ENCODE measurements around the gene KRTAP5-8. TPM values are rescaled to one million over a fixed set of nuclear protein-coding genes. Genes with fewer than 3 reads are reported as not detected.

The KRTAP5-8 gene
- total and polyA plus RNA-seq, 2 experiments from 2014 or later, result not detected

DNA sequence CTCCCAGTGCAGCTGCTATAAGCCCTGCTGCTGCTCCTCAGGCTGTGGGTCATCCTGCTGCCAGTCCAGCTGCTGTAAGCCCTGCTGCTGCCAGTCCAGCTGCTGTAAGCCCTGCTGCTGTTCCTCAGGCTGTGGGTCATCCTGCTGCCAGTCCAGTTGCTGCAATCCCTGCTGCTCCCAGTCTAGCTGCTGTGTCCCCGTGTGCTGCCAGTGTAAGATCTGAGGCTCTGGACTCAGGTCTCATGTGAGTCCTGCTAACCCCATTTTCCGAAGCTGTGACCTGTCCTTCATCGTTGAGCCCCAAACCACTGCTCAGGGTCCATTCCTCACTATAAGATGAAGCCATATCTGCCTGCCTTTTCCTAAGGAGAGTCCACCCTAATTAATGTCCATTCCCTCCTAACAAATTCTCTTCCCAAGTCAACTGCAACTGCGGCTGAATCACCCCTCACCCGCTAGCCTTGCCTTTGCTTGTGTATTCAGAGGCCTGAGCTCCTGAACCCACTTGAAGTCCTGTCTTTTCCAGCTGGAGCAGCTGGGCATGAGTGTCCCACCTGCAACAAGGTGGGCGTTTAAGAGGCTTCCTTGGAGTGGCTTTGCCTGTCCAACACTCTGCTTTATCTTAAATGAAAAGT, 10.1 kb upstream of the KRTAP5-8 start (continued):
- TF ChIP-seq EZH2 (IDR thresholded peaks at IDR 0.05; ENCODE audit: low read depth, unreplicated experiment), result no peak
- no peak for TF ChIP-seq NANOG (IDR thresholded peaks at IDR 0.05; ENCODE audit: borderline replicate concordance)
- TF ChIP-seq, protein P1, sequence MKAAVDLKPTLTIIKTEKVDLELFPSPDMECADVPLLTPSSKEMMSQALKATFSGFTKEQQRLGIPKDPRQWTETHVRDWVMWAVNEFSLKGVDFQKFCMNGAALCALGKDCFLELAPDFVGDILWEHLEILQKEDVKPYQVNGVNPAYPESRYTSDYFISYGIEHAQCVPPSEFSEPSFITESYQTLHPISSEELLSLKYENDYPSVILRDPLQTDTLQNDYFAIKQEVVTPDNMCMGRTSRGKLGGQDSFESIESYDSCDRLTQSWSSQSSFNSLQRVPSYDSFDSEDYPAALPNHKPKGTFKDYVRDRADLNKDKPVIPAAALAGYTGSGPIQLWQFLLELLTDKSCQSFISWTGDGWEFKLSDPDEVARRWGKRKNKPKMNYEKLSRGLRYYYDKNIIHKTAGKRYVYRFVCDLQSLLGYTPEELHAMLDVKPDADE (IDR thresholded peaks at IDR 0.05), result no peak
- no peak for TF ChIP-seq POLR2AphosphoS5 (IDR thresholded peaks at IDR 0.05; ENCODE audit: low read depth)
- no peak for TF ChIP-seq CREB1 (CRISPR knock-in tag; IDR thresholded peaks at IDR 0.05; ENCODE audit: low read depth)

DNA sequence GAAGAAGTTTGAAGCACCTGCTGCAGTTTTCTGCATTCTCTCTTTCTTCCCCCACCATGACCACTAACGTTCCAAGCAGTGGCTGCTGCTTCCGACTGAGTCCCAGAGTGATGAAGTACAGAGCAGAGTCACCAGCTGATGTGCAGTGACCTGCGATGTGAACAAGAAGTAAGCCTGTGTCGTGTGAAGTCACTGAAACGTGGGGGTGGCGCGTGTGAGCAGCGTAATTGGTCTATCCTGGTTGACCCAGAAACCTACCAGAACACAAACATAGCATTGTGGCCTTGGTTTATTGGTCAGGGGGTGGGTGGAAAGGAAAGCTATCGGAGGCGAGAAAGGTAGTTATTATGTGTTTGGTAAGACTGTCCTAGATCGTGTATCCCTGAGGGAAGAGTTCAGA, 7.2 kb upstream of the KRTAP5-8 start:
- Histone ChIP-seq H3F3A (replicated peaks; ENCODE audit: low read depth) (no peaks in the 10 kb centered on the region), H3K9me2 (ENCODE audit: insufficient read depth) (no peaks in the 10 kb centered on the region), H3K4me2 (no peak overlapping the region), H3K79me2 (replicated peaks; ENCODE audit: insufficient read depth) (no peaks in the 10 kb centered on the region), H4K20me1 (replicated peaks; ENCODE audit: insufficient read depth) (no peaks in the 10 kb centered on the region), H2AFZ (no peak overlapping the region), H3K27ac (ENCODE audit: low read depth) (no peak overlapping the region), H3K4me3 (no peak overlapping the region), H3K27me3 (ENCODE audit: insufficient read depth) (no peaks in the 10 kb centered on the region), H3K4me1 (ENCODE audit: insufficient read depth) (no peaks in the 10 kb centered on the region), H3K36me3 (ENCODE audit: insufficient read depth) (no peaks in the 10 kb centered on the region)
- peaks cover 2% of the 10 kb centered on the region for H3K27me3 Mint-ChIP-seq (ENCODE audit: insufficient read depth, low read depth, poor library complexity)
- ATAC-seq, result no peak
- no peaks in the 10 kb centered on the region for H3K9me3 Mint-ChIP-seq
- peaks cover 2% of the 10 kb centered on the region; the same call in 1 of the 3 replicates for H3K4me1 Mint-ChIP-seq
- H3K36me3 Mint-ChIP-seq (ENCODE audit: low read depth), result no peaks in the 10 kb centered on the region
- DNase-seq (ENCODE audit: low spot score), result no peak
- H3K27ac Mint-ChIP-seq, result no peak overlapping the region
- H3K4me3 Mint-ChIP-seq, result no peak overlapping the region
- TF ChIP-seq JUNB (IDR thresholded peaks at IDR 0.05; ENCODE audit: unreplicated experiment) (no peak), ZNF114 (CRISPR knock-in tag; IDR thresholded peaks at IDR 0.05) (no peak), EZH2 (IDR thresholded peaks at IDR 0.05; ENCODE audit: low read depth, unreplicated experiment) (no peak), EZH2phosphoT487 (IDR thresholded peaks at IDR 0.05; ENCODE audit: unreplicated experiment) (no peak), NANOG (IDR thresholded peaks at IDR 0.05; ENCODE audit: borderline replicate concordance) (no peak), POLR2AphosphoS5 (IDR thresholded peaks at IDR 0.05; ENCODE audit: low read depth) (no peak), ZNF331 (CRISPR knock-in tag; IDR thresholded peaks at IDR 0.05; ENCODE audit: low read depth) (no peak)
- TF ChIP-seq, protein P2, sequence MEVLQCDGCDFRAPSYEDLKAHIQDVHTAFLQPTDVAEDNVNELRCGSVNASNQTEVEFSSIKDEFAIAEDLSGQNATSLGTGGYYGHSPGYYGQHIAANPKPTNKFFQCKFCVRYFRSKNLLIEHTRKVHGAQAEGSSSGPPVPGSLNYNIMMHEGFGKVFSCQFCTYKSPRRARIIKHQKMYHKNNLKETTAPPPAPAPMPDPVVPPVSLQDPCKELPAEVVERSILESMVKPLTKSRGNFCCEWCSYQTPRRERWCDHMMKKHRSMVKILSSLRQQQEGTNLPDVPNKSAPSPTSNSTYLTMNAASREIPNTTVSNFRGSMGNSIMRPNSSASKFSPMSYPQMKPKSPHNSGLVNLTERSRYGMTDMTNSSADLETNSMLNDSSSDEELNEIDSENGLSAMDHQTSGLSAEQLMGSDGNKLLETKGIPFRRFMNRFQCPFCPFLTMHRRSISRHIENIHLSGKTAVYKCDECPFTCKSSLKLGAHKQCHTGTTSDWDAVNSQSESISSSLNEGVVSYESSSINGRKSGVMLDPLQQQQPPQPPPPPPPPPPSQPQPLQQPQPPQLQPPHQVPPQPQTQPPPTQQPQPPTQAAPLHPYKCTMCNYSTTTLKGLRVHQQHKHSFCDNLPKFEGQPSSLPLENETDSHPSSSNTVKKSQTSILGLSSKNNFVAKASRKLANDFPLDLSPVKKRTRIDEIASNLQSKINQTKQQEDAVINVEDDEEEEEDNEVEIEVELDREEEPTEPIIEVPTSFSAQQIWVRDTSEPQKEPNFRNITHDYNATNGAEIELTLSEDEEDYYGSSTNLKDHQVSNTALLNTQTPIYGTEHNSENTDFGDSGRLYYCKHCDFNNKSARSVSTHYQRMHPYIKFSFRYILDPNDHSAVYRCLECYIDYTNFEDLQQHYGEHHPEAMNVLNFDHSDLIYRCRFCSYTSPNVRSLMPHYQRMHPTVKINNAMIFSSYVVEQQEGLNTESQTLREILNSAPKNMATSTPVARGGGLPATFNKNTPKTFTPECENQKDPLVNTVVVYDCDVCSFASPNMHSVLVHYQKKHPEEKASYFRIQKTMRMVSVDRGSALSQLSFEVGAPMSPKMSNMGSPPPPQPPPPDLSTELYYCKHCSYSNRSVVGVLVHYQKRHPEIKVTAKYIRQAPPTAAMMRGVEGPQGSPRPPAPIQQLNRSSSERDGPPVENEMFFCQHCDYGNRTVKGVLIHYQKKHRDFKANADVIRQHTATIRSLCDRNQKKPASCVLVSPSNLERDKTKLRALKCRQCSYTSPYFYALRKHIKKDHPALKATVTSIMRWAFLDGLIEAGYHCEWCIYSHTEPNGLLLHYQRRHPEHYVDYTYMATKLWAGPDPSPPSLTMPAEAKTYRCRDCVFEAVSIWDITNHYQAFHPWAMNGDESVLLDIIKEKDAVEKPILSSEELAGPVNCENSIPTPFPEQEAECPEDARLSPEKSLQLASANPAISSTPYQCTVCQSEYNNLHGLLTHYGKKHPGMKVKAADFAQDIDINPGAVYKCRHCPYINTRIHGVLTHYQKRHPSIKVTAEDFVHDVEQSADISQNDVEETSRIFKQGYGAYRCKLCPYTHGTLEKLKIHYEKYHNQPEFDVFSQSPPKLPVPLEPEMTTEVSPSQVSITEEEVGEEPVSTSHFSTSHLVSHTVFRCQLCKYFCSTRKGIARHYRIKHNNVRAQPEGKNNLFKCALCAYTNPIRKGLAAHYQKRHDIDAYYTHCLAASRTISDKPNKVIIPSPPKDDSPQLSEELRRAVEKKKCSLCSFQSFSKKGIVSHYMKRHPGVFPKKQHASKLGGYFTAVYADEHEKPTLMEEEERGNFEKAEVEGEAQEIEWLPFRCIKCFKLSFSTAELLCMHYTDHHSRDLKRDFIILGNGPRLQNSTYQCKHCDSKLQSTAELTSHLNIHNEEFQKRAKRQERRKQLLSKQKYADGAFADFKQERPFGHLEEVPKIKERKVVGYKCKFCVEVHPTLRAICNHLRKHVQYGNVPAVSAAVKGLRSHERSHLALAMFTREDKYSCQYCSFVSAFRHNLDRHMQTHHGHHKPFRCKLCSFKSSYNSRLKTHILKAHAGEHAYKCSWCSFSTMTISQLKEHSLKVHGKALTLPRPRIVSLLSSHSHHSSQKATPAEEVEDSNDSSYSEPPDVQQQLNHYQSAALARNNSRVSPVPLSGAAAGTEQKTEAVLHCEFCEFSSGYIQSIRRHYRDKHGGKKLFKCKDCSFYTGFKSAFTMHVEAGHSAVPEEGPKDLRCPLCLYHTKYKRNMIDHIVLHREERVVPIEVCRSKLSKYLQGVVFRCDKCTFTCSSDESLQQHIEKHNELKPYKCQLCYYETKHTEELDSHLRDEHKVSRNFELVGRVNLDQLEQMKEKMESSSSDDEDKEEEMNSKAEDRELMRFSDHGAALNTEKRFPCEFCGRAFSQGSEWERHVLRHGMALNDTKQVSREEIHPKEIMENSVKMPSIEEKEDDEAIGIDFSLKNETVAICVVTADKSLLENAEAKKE (CRISPR knock-in tag; IDR thresholded peaks at IDR 0.05), result no peak
- TF ChIP-seq, protein P3, sequence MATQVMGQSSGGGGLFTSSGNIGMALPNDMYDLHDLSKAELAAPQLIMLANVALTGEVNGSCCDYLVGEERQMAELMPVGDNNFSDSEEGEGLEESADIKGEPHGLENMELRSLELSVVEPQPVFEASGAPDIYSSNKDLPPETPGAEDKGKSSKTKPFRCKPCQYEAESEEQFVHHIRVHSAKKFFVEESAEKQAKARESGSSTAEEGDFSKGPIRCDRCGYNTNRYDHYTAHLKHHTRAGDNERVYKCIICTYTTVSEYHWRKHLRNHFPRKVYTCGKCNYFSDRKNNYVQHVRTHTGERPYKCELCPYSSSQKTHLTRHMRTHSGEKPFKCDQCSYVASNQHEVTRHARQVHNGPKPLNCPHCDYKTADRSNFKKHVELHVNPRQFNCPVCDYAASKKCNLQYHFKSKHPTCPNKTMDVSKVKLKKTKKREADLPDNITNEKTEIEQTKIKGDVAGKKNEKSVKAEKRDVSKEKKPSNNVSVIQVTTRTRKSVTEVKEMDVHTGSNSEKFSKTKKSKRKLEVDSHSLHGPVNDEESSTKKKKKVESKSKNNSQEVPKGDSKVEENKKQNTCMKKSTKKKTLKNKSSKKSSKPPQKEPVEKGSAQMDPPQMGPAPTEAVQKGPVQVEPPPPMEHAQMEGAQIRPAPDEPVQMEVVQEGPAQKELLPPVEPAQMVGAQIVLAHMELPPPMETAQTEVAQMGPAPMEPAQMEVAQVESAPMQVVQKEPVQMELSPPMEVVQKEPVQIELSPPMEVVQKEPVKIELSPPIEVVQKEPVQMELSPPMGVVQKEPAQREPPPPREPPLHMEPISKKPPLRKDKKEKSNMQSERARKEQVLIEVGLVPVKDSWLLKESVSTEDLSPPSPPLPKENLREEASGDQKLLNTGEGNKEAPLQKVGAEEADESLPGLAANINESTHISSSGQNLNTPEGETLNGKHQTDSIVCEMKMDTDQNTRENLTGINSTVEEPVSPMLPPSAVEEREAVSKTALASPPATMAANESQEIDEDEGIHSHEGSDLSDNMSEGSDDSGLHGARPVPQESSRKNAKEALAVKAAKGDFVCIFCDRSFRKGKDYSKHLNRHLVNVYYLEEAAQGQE (IDR thresholded peaks at IDR 0.05; ENCODE audit: unreplicated experiment), result no peak
- TF ChIP-seq, protein P4, sequence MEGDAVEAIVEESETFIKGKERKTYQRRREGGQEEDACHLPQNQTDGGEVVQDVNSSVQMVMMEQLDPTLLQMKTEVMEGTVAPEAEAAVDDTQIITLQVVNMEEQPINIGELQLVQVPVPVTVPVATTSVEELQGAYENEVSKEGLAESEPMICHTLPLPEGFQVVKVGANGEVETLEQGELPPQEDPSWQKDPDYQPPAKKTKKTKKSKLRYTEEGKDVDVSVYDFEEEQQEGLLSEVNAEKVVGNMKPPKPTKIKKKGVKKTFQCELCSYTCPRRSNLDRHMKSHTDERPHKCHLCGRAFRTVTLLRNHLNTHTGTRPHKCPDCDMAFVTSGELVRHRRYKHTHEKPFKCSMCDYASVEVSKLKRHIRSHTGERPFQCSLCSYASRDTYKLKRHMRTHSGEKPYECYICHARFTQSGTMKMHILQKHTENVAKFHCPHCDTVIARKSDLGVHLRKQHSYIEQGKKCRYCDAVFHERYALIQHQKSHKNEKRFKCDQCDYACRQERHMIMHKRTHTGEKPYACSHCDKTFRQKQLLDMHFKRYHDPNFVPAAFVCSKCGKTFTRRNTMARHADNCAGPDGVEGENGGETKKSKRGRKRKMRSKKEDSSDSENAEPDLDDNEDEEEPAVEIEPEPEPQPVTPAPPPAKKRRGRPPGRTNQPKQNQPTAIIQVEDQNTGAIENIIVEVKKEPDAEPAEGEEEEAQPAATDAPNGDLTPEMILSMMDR (conservative IDR thresholded peaks at IDR 0.05; ENCODE audit: low read depth in 2 of 2), result no peak
